Keratinocyte (primary cell): ENCODE measurements around the gene MALRD1.

Source experiments
- EZH2 ChIP-seq: IDR thresholded peaks from one replicate; pipeline ENCODE4 v1.6.1; 2012; ENCODE audit warnings: inconsistent platforms, mild to moderate bottlenecking, low read length, moderate library complexity
- TF ChIP-seq, protein P1 (sequence below), 3 experiments: IDR thresholded peaks in 1 of 3; conservative IDR thresholded peaks in 1 of 3; optimal IDR thresholded peaks in 1 of 3; 2 replicates in 2 of 3; 3 replicates in 1 of 3; pipeline versions ENCODE3 to v1.5.1; 2011; ENCODE audit warnings: low read length in 3 of 3, mild to moderate bottlenecking in 3 of 3, moderate library complexity in 2 of 3, control low read depth in 1 of 3, inconsistent platforms in 1 of 3; ENCODE audit not compliant: insufficient read depth in 2 of 3; ENCODE audit errors: extremely low read depth in 1 of 3

DNA sequence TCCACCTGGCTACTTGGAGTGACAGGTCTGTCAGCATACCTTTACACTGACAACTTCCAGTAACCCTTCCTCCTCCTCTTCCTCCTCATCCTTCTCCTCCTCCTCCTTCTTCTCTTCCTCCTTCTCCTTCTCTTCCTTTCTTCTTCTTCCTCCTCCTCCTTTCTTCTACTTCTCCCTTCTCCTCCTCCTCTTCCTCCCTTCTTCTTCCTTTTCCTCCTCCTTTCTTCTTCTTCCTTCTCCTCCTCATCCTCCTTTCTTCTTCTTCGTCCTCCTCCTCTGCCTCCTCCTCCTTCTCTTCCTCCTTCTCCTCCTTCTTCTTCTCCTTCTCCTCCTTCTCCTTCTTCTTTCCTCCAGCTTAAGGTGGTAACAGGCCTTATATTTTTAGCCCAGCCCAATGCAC lies 658.3 kb downstream of the MALRD1 start:
- TF ChIP-seq, protein P1, sequence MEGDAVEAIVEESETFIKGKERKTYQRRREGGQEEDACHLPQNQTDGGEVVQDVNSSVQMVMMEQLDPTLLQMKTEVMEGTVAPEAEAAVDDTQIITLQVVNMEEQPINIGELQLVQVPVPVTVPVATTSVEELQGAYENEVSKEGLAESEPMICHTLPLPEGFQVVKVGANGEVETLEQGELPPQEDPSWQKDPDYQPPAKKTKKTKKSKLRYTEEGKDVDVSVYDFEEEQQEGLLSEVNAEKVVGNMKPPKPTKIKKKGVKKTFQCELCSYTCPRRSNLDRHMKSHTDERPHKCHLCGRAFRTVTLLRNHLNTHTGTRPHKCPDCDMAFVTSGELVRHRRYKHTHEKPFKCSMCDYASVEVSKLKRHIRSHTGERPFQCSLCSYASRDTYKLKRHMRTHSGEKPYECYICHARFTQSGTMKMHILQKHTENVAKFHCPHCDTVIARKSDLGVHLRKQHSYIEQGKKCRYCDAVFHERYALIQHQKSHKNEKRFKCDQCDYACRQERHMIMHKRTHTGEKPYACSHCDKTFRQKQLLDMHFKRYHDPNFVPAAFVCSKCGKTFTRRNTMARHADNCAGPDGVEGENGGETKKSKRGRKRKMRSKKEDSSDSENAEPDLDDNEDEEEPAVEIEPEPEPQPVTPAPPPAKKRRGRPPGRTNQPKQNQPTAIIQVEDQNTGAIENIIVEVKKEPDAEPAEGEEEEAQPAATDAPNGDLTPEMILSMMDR (optimal IDR thresholded peaks at IDR 0.05 in 1 of 3, IDR thresholded peaks at IDR 0.05 in 1 of 3, conservative IDR thresholded peaks at IDR 0.05 in 1 of 3; ENCODE audit: extremely low read depth in 1 of 3, insufficient read depth in 2 of 3, low read length in 3 of 3), result no peak
- no peak for TF ChIP-seq EZH2
